Heart right ventricle (tissue), 16 donors: ENCODE data around the gene SIRT3. TPM values are rescaled to one million over a fixed set of nuclear protein-coding genes. Genes with fewer than 3 reads are reported as not detected.
"Not testable (repeated sequence)": the region's sequence is repeated elsewhere in the genome, so short reads cannot be mapped to it uniquely, and the experiment has no call there.

Experiments used
- ATAC-seq, 8 donors: fragments of 200-7000 bp; cut with Tn5 transposase; one replicate each; pipeline ENCODE4 v1.9.1; 2020; ENCODE audit warnings: mild to moderate bottlenecking in 8 of 8, moderate library complexity in 8 of 8, moderate number of reproducible peaks in 1 of 8
- DNase-seq, 2 donors: peaks; one replicate each; pipeline ENCODE4 v3.0.0-alpha.2; 2020
- H3K27ac ChIP-seq, 10 donors: fragments of 200-600 bp; sonication (generic) in 2 of 10; one replicate each; pipeline versions ENCODE4 v1.5.0 to v1.8.0; 2020 to 2022; ENCODE audit warnings: mild to moderate bottlenecking in 3 of 10
- H3K27me3 ChIP-seq, 7 donors: fragments of 200-600 bp; one replicate each; pipeline ENCODE4 v1.8.0; 2021 to 2022; ENCODE audit warnings: mild to moderate bottlenecking in 2 of 7
- H3K36me3 ChIP-seq, 9 donors: fragments of 200-600 bp; sonication (generic) in 1 of 9; one replicate each; pipeline versions ENCODE4 v1.5.0 to v1.8.0; 2020 to 2022; ENCODE audit warnings: mild to moderate bottlenecking in 2 of 9
- H3K4me1 ChIP-seq, 9 donors: fragments of 200-600 bp; sonication (generic) in 1 of 9; one replicate each; pipeline versions ENCODE4 v1.5.0 to v1.8.0; 2020 to 2022; ENCODE audit warnings: mild to moderate bottlenecking in 4 of 9
- H3K4me3 ChIP-seq, 10 donors: fragments of 200-600 bp; sonication (generic) in 2 of 10; one replicate each; pipeline versions ENCODE4 v1.5.0 to v1.8.0; 2020 to 2022; ENCODE audit warnings: mild to moderate bottlenecking in 7 of 10, moderate library complexity in 2 of 10
- H3K9me3 ChIP-seq, 11 donors: fragments of 200-600 bp in 10 of 11; sonication (generic) in 2 of 11; one replicate each; pipeline versions ENCODE4 v1.5.0 to v1.8.0; 2013 to 2022; ENCODE audit warnings: mild to moderate bottlenecking in 2 of 11, control low read depth in 1 of 11, moderate library complexity in 1 of 11
- CTCF ChIP-seq, 9 donors: fragments of 200-600 bp; sonication (generic) in 2 of 9; IDR thresholded peaks; one replicate each; pipeline versions ENCODE4 v1.5.0 to v1.8.0; 2021 to 2022; ENCODE audit warnings: antibody characterized with exemption in 9 of 9, mild to moderate bottlenecking in 5 of 9, moderate library complexity in 1 of 9
- WGBS, 2 donors: extraction: QIAGEN DNeasy Blood & Tissue Kit; methylation state at CpG; one replicate each; pipeline ENCODE4 v1.1.7; 2013; ENCODE audit warnings: inconsistent platforms in 1 of 2; 5-methylcytosine and 5-hydroxymethylcytosine counted together
- intact Hi-C, 10 donors: fragments of 100-400 bp; cut with DNase I; formaldehyde crosslinking; loops; one replicate each; pipeline versions ENCODE4 v1.11.1 to v1.14.2; 2022
- polyA plus RNA-seq, 2 donors: library from polyadenylated mRNA; stranded (reverse); fragments of 200-250 nt; gene quantifications; one replicate each; pipeline ENCODE4 v1.2.3, GENCODE V29; 2013
- total RNA-seq, 10 donors: library from RNA; stranded (reverse); fragmentation: NEBNext Ultra II Directional in 3 of 10; extraction: Animal tissue kit (Norgen Biotek cat#: 25700) in 3 of 10; gene quantifications; one replicate each; pipeline versions ENCODE4 v1.2.1 to v1.2.4, GENCODE V29; 2021 to 2023
- donor health status: Arrhythmogenic right ventricular cardiomyopathy.
- donor health status: ischemic (EF 13 %, LVEDD 7.1; RV severe dilation, severe dysfunction).
- donor health status: healthy with polysubstance abuse.
- donor health status: DM: no; HTN: yes; CAD: no.
- donor health status: DM: no; HTN: no; CAD: no.
- donor health status: ischemic (EF 25% LVEDD 6.9; RV normal size, moderate dysfunction).
- donor health status: ischemic (EF 25% LVEDD 5.7; RV mildly dilated, moderate dysfunction).
- donor health status: healthy.
- donor health status: DM: yes; HTN: yes; CAD: no.
- donor health status: Ischemic cardiomyopathy.
- donor health status: ischemic (EF 35%, LVEDD 5.7; RV mildly dilated, moderate dysfunction).
- donor health status: nonischemic (EF 11% LVEDD 7.7; RV severe dilation, severe dysfunction).
- donor health status: DM: yes; HTN: yes; CAD: no.
- donor health status: PGD.
- donor health status: ischemic (EF 29% LVEDD 5.4; RV normal size, mild dysfunction).
- donor health status: nonischemic (EF 23%, LVEDD 6.1; RV moderate dilation, normal function).

SIRT3 gene
- total and polyA plus RNA-seq, 12 donors: 18.5 to 50.2 (median 34.9) TPM

DNA sequence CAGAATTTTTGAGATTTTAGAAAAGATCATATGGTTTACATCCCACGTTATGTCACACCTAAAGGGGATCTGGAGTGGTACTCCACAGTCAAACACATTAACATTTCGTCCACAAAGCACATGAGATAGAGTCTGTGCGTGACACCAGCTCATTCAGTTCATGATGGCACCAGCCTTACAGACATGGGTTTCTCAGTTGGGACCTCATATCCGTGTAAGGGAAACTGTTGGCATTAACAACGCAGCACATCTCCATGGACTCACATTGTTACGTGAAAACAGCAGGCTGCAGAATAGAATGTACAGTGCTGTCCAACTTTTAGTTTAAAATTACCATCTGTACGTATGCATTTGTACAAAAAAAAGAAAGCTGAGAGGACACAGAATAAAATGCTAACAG, 14.6 kb downstream of the SIRT3 start:
- ATAC-seq: peak in 1 of 8 donors; percentile 45
- DNase-seq: no peak
- no peak overlapping the region for H3K4me3 ChIP-seq
- H3K27me3 ChIP-seq: no peaks in the 10 kb centered on the region
- H3K27ac ChIP-seq: peak overlapping the region in 1 of 10 donors; percentile 60
- WGBS, 2 donors: 85 to 88% methylated on average over 7 of the region's 7 CpGs
- H3K4me1 ChIP-seq: peaks cover 0 to 35% (median 0%) of the 10 kb centered on the region in 9 donors
- intact Hi-C loops: no loop called here
- H3K36me3 ChIP-seq: peaks cover 0 to 53% (median 12%) of the 10 kb centered on the region in 9 donors
- no peak for TF ChIP-seq CTCF (IDR thresholded peaks at IDR 0.05)
- H3K9me3 ChIP-seq: no peaks in the 10 kb centered on the region

GRCh38 chr11:220641-221215, 15.4 kb downstream of the SIRT3 start:
- intact Hi-C loops, H3K4me3 ChIP-seq, ATAC-seq, H3K9me3 ChIP-seq, H3K27me3 ChIP-seq, DNase-seq: not testable (repeated sequence)
- H3K36me3 ChIP-seq: peaks cover 0 to 59% (median 12%) of the 10 kb centered on the region in 9 donors
- H3K27ac ChIP-seq: peak overlapping the region in 1 of 10 donors; percentile 60
- peaks cover 0 to 35% (median 0%) of the 10 kb centered on the region in 9 donors for H3K4me1 ChIP-seq
- WGBS, 2 donors: 66 to 69% methylated on average over 2 to 3 of the region's 3 CpGs

DNA sequence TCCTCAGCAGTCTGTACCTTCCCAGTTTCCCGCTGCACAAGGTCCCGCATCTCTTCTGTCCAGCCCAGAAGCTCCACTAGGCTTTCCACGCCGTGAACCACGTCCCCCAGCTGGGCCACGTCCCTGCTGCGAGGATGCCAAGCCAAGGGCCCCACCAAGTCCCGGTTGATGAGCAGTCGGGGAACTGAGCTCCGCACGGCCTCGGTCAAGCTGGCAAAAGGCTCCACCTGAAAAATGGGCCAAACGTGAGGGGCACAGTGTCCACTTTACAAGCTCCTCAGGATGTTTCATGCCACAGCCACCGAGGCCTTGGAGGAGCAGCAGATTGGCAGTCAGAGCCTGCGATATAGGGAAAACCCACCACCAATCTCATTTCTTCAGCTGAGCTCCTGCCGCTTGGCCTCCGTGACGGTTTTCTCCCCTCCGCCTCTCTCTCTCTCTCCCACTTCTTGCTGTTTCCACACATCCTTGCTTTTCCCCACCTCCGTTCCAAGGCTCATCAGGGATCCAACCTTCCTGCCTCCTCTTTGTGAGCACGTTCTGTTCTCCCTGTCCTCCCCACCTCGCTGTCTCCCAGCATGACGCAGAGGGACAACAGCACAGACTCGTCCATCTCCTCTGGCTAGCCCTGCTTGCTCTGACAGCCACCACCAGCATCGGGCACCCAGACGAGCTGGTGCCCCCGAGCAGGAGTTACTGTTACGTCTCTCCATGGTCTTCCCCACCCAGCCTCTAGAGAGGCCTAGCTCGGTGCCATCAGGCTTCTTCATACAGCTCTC, 17.1 kb downstream of the SIRT3 start:
- ATAC-seq (no peak), DNase-seq (no peak)
- H3K36me3 ChIP-seq: peaks cover 0 to 72% (median 26%) of the 10 kb centered on the region in 9 donors
- H3K4me1 ChIP-seq: peaks cover 0 to 27% (median 0%) of the 10 kb centered on the region in 9 donors
- H3K4me3 ChIP-seq: no peak overlapping the region
- H3K27ac ChIP-seq: no peak overlapping the region
- TF ChIP-seq CTCF (IDR thresholded peaks at IDR 0.05): no peak
- 92% methylated on average over 29 of the region's 29 CpGs for WGBS, 2 donors
- intact Hi-C loops: loop anchor here in 1 of 10 donors (10.0 kb wide), 1 partner anchor 286 kb away; the partner anchor contains the start of gene RNH1
- no peaks in the 10 kb centered on the region for H3K27me3 ChIP-seq
- no peaks in the 10 kb centered on the region for H3K9me3 ChIP-seq

DNA sequence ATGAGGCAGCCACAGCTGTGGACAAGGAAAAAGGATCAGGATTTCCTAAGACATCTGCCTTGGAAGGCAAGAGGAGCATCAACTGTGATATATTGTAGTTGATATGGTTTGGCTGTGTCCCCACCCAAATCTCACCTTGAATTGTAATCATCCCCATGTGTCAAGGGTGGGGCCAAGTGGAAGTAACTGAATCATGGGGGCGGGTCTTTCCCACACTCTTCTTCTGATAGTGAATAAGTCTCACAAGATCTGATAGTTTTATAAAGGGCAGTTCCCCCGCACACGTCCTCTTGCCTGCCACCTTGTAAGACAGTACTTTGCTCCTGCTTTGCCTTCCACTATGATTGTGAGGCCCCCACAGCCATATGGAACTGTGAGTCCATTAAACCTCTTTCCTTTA, 18.4 kb downstream of the SIRT3 start:
- Histone ChIP-seq H3K4me1 (peaks cover 0 to 20% (median 0%) of the 10 kb centered on the region in 9 donors), H3K9me3 (no peaks in the 10 kb centered on the region), H3K27ac (no peak overlapping the region), H3K4me3 (no peak overlapping the region), H3K36me3 (peaks cover 0 to 80% (median 35%) of the 10 kb centered on the region in 9 donors), H3K27me3 (no peaks in the 10 kb centered on the region)
- ATAC-seq (no peak), DNase-seq (no peak)
- intact Hi-C loops: loop anchor here in 1 of 10 donors (10.0 kb wide), 1 partner anchor 287 kb away; the partner anchor contains the start of gene RNH1
- 90 to 93% methylated on average over 3 of the region's 3 CpGs for WGBS, 2 donors
- TF ChIP-seq CTCF (IDR thresholded peaks at IDR 0.05): no peak
